OCI-LY3 (cell line): Measurements from ENCODE around the gene HIBADH.

Source experiments
- H2AFZ ChIP-seq: fragments of 200-600, 300-600 bp; shearing (Covaris generic); 2 replicates; pipeline ENCODE4 v1.6.0; 2014; ENCODE audit warnings: antibody characterized with exemption, low read depth, low read length
- H3K27ac ChIP-seq: fragments of 200-600, 300-600 bp; sonication (generic); 2 replicates; pipeline ENCODE4 v1.5.1; 2014; ENCODE audit warnings: mild to moderate bottlenecking, low read length, moderate library complexity, mixed read lengths
- H3K27me3 ChIP-seq: fragments of 200-600, 300-600 bp; sonication (generic); 2 replicates; pipeline ENCODE4 v1.6.1; 2014; ENCODE audit warnings: low read depth, low read length, mixed read lengths
- H3K36me3 ChIP-seq: fragments of 200-600, 300-600 bp; sonication (generic); replicated peaks from 2 replicates; pipeline ENCODE3; 2014; ENCODE audit warnings: low read depth, low read length, mixed read lengths
- H3K4me1 ChIP-seq: fragments of 300-600, 200-600 bp; sonication (generic); 2 replicates; pipeline ENCODE4 v1.6.1; 2014; ENCODE audit warnings: low read length, mixed read lengths
- H3K4me2 ChIP-seq: fragments of 200-600, 300-600 bp; sonication (generic); 2 replicates; pipeline ENCODE4 v1.6.1; 2014; ENCODE audit warnings: low read length, mixed read lengths
- H3K4me3 ChIP-seq: fragments of 300-600, 200-600 bp; sonication (generic); 2 replicates; pipeline ENCODE4 v1.5.1; 2014; ENCODE audit warnings: antibody characterized with exemption, mild to moderate bottlenecking, low read length, moderate library complexity
- H3K79me2 ChIP-seq: fragments of 300-600, 200-600 bp; shearing (Covaris generic); 2 replicates; pipeline ENCODE4 v1.6.1; 2014; ENCODE audit warnings: mild to moderate bottlenecking, low read length, mixed read lengths
- H3K9ac ChIP-seq: fragments of 300-600, 200-600 bp; shearing (Covaris generic); 2 replicates; pipeline ENCODE4 v1.6.0; 2014; ENCODE audit warnings: mild to moderate bottlenecking, low read length, moderate library complexity
- H3K9me3 ChIP-seq: fragments of 200-600, 300-600 bp; shearing (Covaris generic); 2 replicates; pipeline ENCODE4 v1.6.1; 2014; ENCODE audit warnings: low read length, mixed read lengths; ENCODE audit not compliant: insufficient read depth
- H4K20me1 ChIP-seq: fragments of 200-600, 300-600 bp; sonication (generic); 2 replicates; pipeline ENCODE4 v1.6.1; 2016; ENCODE audit warnings: low read length, mixed read lengths; ENCODE audit not compliant: insufficient read depth
- EZH2phosphoT487 ChIP-seq: fragments of 200-600 bp; shearing (Covaris generic); IDR thresholded peaks from 2 replicates; pipeline ENCODE4 v1.6.1; 2018; ENCODE audit warnings: antibody characterized with exemption, mixed run types, low read depth
- TF ChIP-seq, protein P1 (sequence below): fragments of 200-600, 300-600 bp; sonication (generic); IDR thresholded peaks from 2 replicates; pipeline ENCODE4 v1.5.1; 2014; ENCODE audit warnings: antibody characterized with exemption, low read length, low read depth

The HIBADH gene

DNA sequence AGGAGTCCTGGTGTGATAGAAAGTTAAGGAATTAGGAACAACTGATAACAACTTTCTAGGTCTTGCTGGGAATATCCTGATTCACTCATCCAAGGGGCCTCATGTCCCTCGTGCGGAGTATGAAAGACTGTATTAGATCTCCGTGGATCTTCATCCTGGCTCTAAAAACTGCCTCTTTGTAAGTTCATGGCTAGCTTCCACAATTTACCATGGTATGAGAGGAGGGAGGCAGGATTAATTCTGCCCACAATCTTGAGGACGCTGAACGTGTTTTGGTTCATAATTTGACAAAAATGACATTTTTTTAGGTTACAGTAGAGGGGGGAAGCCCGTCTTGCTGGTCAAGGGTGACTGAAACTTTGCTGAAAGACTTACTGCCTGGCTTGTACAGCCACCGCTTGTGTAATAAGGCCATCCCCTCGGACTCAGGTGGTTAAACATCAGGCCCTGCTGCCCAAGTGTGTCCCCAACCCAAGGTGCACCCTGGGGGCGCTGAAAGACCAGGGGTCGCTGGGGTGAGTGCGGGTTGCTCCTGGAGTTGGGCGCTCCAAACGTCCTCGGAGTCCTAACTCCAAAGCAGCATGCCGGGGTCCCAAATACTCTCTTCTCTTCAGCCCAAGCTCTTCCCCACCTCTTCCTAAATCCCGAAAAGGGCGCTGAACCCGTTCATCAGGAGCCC is 733 bp downstream of the HIBADH start:
- Histone ChIP-seq H3K36me3 (no peaks in the 10 kb centered on the region), H3K4me3 (peak overlapping the region; percentile 92)
- TF ChIP-seq, protein P1, sequence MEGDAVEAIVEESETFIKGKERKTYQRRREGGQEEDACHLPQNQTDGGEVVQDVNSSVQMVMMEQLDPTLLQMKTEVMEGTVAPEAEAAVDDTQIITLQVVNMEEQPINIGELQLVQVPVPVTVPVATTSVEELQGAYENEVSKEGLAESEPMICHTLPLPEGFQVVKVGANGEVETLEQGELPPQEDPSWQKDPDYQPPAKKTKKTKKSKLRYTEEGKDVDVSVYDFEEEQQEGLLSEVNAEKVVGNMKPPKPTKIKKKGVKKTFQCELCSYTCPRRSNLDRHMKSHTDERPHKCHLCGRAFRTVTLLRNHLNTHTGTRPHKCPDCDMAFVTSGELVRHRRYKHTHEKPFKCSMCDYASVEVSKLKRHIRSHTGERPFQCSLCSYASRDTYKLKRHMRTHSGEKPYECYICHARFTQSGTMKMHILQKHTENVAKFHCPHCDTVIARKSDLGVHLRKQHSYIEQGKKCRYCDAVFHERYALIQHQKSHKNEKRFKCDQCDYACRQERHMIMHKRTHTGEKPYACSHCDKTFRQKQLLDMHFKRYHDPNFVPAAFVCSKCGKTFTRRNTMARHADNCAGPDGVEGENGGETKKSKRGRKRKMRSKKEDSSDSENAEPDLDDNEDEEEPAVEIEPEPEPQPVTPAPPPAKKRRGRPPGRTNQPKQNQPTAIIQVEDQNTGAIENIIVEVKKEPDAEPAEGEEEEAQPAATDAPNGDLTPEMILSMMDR, result no peak

DNA sequence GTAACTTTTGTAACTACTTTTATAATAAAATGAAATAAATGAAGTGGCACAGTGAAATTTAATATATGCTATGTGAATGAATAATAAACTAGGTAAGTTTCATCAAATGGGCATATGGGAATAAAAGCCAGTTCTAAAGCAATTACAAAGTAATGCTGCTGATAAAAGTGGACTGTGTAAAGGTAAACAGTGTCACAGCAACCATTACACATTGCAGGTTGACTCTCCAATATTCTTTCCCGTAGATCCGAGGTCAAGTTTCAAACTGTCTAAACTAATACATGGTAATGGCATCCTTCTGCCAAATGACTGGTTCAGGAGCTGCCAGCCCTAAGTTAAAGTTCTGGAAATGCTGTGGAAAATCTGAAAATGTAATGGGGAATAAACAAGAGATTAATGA is 6.0 kb downstream of the HIBADH start:
- no peaks in the 10 kb centered on the region for H3K36me3 ChIP-seq
- TF ChIP-seq, protein P1, result no peak
- TF ChIP-seq EZH2phosphoT487, result no peak
- no peaks in the 10 kb centered on the region for H3K27me3 ChIP-seq
- H3K27ac ChIP-seq, result no peak overlapping the region
- H3K4me2 ChIP-seq, result no peak overlapping the region
- H2AFZ ChIP-seq, result no peak overlapping the region
- no peaks in the 10 kb centered on the region; the same call in 1 of the 2 replicates for H3K79me2 ChIP-seq
- no peak overlapping the region for H3K9ac ChIP-seq
- H3K4me3 ChIP-seq, result no peak overlapping the region
- no peaks in the 10 kb centered on the region for H3K9me3 ChIP-seq
- peaks cover 2% of the 10 kb centered on the region; the same call in 1 of the 2 replicates for H3K4me1 ChIP-seq
- H4K20me1 ChIP-seq, result no peaks in the 10 kb centered on the region

More for the DNA sequence above, 733 bp downstream of the HIBADH start:
- Histone ChIP-seq H3K79me2 (no peaks in the 10 kb centered on the region; the same call in 1 of the 2 replicates), H2AFZ (peak overlapping the region; percentile 62), H3K9ac (peak overlapping the region; percentile 76), H3K4me2 (peak overlapping the region; percentile 85), H3K9me3 (no peaks in the 10 kb centered on the region), H3K27ac (no peak overlapping the region), H3K4me1 (peaks cover 4% of the 10 kb centered on the region; the same call in 1 of the 2 replicates), H4K20me1 (no peaks in the 10 kb centered on the region), H3K27me3 (no peaks in the 10 kb centered on the region)

- Histone ChIP-seq H3K4me2 (no peak overlapping the region), H2AFZ (no peak overlapping the region), H3K36me3 (no peaks in the 10 kb centered on the region), H4K20me1 (no peaks in the 10 kb centered on the region), H3K4me1 (no peaks in the 10 kb centered on the region), H3K27me3 (no peaks in the 10 kb centered on the region), H3K4me3 (no peak overlapping the region), H3K79me2 (no peaks in the 10 kb centered on the region), H3K9me3 (no peaks in the 10 kb centered on the region), H3K9ac (no peak overlapping the region), H3K27ac (no peak overlapping the region)
- TF ChIP-seq, protein P1, result no peak
- no peak for TF ChIP-seq EZH2phosphoT487
These were observed 7.5 kb downstream of the HIBADH start for GRCh38 chr7:27655184-27655583.

- TF ChIP-seq, protein P1, result no peak
- TF ChIP-seq EZH2phosphoT487, result no peak
- H3K79me2 ChIP-seq, result no peaks in the 10 kb centered on the region
- no peak overlapping the region for H3K4me3 ChIP-seq
- H3K36me3 ChIP-seq, result no peaks in the 10 kb centered on the region
- no peak overlapping the region for H3K9ac ChIP-seq
- H3K9me3 ChIP-seq, result no peaks in the 10 kb centered on the region
- H3K4me1 ChIP-seq, result no peaks in the 10 kb centered on the region
- H3K27ac ChIP-seq, result no peak overlapping the region
- H3K4me2 ChIP-seq, result no peak overlapping the region
- no peaks in the 10 kb centered on the region for H3K27me3 ChIP-seq
- no peaks in the 10 kb centered on the region for H4K20me1 ChIP-seq
- no peak overlapping the region for H2AFZ ChIP-seq
These were observed 10.2 kb downstream of the HIBADH start for GRCh38 chr7:27652518-27652917.
